ENCODE results near the gene RAPSN.

Gene RAPSN

DNA sequence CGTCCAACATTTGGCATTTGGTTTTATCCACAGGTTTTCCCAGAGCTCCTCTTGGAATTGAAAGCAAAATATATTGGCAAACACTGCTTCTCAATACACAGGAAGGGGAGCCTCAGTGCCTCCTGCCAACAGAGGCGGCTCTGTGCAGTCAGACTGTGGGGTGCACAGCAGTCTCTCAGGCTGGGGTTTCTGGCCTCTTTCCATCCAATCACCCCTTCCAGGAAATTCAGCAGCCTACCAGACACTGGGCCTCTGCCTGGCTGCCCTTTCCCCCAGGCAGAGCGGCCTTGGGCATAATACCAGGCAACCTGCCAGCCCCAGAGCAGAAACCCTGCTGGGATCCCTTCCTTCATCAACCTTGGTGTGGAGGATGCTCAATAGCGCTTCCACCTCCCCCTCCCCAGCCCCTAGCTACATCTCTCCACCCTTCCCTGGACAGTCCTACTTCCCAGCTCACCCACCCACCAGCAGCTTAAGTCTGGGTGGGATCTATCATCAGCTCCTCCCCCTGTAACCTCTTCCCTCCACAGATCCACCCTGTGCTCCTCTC is 17.8 kb upstream of the RAPSN start:
- TF ChIP-seq, protein P1, sequence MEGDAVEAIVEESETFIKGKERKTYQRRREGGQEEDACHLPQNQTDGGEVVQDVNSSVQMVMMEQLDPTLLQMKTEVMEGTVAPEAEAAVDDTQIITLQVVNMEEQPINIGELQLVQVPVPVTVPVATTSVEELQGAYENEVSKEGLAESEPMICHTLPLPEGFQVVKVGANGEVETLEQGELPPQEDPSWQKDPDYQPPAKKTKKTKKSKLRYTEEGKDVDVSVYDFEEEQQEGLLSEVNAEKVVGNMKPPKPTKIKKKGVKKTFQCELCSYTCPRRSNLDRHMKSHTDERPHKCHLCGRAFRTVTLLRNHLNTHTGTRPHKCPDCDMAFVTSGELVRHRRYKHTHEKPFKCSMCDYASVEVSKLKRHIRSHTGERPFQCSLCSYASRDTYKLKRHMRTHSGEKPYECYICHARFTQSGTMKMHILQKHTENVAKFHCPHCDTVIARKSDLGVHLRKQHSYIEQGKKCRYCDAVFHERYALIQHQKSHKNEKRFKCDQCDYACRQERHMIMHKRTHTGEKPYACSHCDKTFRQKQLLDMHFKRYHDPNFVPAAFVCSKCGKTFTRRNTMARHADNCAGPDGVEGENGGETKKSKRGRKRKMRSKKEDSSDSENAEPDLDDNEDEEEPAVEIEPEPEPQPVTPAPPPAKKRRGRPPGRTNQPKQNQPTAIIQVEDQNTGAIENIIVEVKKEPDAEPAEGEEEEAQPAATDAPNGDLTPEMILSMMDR (IDR thresholded peaks at IDR 0.05; ENCODE audit: low read depth, low read length): no peak
- no peak for DNase-seq (ENCODE audit: extremely low read depth, low read depth)

DNA sequence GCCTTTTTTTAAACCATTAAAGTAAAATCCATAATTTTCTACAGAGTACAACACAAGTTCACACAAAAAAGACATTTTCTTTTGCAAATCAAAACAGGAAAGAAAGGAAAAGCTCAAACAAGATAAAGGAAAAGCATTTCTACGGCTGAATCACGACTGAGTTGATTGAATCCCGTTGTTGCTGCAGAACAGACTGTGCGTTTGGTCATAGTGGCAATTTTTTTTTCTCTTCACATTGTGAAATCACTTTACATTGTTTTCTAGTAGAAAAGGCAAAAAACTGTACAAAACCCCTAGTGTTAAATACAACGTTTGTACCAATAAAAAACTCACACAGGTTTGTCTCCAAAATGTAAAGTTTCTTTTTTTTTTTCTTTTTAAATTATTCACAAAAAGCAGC is 17.3 kb upstream of the RAPSN start:
- no peak for DNase-seq (ENCODE audit: extremely low read depth, low read depth)
- TF ChIP-seq, protein P1 (IDR thresholded peaks at IDR 0.05; ENCODE audit: low read depth, low read length): no peak

DNA sequence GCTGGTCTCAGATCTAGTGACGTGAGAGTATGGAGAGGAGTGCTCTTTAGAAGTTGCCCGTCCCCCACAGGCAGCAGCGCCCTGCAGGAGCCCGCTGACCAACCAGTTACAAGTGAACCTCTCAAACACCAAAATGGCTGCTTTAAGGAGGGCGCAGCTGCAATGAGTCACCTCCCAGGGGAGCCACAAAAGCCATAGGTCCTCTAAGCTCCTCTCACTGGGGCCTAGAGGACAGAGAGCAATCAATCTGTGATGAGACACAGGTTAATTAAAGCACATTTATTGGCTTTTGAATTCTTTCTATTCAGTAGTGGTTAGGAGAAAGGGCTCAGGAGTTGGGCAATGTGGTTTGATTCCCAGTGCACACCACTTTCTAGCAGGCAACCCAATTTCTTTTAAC is 15.5 kb upstream of the RAPSN start:
- TF ChIP-seq, protein P1 (IDR thresholded peaks at IDR 0.05; ENCODE audit: low read depth, low read length): no peak
- DNase-seq (ENCODE audit: extremely low read depth, low read depth): no peak

DNA sequence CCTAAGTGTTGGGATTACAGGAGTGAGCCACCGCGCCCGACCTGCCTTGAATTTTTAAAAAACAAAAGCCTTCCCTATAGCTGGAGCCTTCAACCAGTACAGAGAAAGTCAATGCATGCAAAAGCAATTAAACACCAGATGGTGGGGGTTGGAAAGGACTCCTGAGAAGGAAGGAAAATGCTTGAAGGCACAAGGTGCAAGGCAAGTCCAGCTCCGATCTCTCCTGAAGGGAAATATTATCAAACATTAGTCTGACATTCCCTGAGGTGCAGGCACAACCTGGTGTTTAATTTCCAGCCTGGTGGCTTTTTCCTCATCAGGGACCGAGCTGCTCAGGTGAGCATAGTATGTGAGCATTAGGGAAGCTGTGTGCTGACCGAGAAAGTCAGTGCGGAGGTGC is 12.9 kb upstream of the RAPSN start:
- TF ChIP-seq, protein P1 (IDR thresholded peaks at IDR 0.05; ENCODE audit: low read depth, low read length): no peak
- no peak for DNase-seq (ENCODE audit: extremely low read depth, low read depth)

DNA sequence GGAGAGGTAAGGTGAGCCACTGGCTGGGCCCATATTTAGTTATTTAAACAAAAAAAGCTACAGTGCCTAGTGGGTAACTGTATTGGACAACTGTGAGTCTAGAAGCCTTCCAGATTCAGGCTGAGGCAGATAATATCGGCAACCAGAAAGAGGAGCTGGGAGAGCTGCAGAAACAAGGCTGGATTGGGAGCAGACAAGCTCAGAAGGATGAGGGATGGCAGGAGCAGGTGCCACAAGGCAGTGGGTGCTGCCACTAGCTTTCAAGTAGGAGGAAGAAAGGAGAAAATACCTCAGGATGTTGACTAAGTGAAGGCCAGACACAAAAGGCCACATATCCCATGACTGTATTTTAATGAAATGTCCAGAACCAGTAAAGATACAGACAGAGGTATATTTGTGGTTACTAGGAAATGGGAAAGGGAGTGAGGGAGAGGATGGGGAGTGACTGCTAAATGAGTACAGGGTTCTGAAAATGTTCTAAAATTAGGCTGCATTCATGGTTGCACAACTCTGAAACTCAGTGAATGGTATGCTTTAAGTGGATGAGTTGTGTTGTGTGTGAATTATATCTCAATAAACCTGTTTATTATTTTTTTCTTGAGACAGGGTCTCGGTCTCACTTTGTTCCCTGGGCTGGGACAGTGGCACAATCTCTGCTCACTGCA is 11.8 kb upstream of the RAPSN start:
- no peak for DNase-seq (ENCODE audit: extremely low read depth, low read depth)
- TF ChIP-seq, protein P1 (IDR thresholded peaks at IDR 0.05; ENCODE audit: low read depth, low read length): no peak

DNA sequence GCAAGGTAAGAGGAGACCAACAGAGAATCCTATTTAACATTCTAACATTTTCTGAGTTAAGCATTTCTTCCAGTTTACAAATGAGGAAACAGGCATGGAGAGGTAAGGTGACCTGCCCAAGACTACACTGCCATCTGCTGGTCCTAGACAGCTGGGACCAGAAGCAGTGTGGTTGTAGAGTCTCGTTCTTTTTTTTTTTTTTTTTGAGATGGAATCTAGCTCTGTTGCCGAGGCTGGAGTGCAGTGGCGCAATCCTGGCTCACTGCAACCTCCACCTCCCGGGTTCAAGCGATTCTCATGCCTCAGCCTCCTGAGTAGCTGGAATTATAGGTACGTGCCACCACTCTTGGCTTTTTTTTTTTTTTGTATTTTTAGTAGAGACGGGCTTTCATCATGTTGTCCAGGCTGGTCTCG is 5.3 kb upstream of the RAPSN start:
- TF ChIP-seq, protein P1 (IDR thresholded peaks at IDR 0.05; ENCODE audit: low read depth, low read length): peak; percentile 87
- peak; percentile 71 for DNase-seq (ENCODE audit: extremely low read depth, low read depth)

DNA sequence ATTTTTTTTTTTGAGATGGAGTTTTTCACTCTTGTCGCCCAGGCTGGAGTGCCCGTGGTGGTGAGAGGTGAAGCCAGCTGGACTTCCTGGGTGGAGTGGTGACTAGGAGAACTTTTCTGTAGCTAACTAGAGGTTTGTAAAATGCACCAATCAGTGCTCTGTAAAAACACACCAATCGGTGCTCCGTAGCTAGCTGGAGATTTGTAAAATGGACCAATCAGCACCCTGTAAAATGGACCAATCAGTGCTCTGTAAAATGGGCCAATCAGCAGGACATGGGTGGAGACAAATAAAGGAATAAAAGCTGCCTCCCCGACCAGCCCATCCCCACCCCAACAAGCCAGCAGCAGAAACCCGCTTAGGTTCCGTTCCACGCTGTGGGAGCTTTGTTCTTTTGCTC is 4.4 kb upstream of the RAPSN start:
- DNase-seq (ENCODE audit: extremely low read depth, low read depth): no peak
- TF ChIP-seq, protein P1 (IDR thresholded peaks at IDR 0.05; ENCODE audit: low read depth, low read length): no peak
